Measurements from ENCODE around the gene NAV3.

GRCh38 chr12:77953528-77954205, 123.0 kb downstream of the NAV3 start:
- TF ChIP-seq EZH2 (IDR thresholded peaks at IDR 0.05; ENCODE audit: low read depth, unreplicated experiment) = no peak
- TF ChIP-seq CTCF (conservative IDR thresholded peaks at IDR 0.05; ENCODE audit: low read depth in 2 of 2) = no peak
